ENCODE measurements around the gene PATL2.
"Not testable (repeated sequence)": the region's sequence is repeated elsewhere in the genome, so short reads cannot be mapped to it uniquely, and the experiment has no call there.

Gene PATL2

GRCh38 chr15:44646460-44646859 is 64.7 kb downstream of the PATL2 start:
- DNase-seq, result no peak

DNA sequence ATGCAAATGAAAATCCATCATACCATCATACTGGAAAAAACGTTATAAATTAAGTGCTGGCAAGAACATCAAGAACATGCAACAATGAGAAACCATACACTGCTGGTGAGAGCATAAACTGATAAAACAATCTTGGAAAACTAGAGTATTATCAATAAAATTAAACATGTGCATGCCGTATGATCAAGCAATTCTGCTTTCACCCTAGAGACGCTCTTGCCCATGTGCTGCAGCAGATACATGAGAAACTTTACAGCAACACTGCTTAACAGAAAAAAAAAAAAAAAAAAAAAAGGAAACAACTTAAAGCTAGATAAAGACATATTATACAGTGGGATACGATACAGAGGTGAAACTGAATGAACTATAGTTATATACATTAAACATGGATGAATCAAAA is 69.5 kb downstream of the PATL2 start:
- DNase-seq, result no peak

GRCh38 chr15:44636976-44637375 is 74.1 kb downstream of the PATL2 start:
- no peak for DNase-seq

GRCh38 chr15:44633603-44634002 is 77.5 kb downstream of the PATL2 start:
- no peak for DNase-seq

- not testable (repeated sequence) for DNase-seq
Measured at GRCh38 chr15:44625286-44625685, 85.8 kb downstream of the PATL2 start.

DNA sequence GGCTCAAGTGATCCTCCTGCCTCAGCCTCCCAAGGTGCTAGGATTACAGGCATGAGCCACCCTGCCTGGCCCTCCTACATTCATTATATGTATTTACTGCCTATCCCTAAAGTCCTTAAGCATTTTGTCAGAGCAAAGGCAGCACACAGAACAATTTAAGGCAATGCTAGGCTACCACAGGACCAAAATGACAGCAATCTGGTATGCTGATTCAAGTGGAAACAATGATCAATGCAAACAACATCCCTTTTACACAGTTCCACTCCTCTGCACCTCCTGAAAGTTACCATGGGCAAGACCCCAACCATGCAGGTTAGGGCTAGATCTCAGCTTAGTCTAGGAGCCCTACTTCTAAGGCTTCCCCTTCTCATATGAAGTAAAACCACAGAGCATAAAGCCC is 87.9 kb downstream of the PATL2 start:
- DNase-seq, result no peak

GRCh38 chr15:44620081-44620480 is 91.0 kb downstream of the PATL2 start:
- DNase-seq, result no peak

GRCh38 chr15:44616974-44617373 is 94.1 kb downstream of the PATL2 start:
- DNase-seq, result no peak
